DMS 273 treated with DMSO at 0.1 percent for 48 hours (cell line): ENCODE data around the gene FLAD1.

Source experiments
- DNase-seq: peaks from one replicate; lab custom pipeline; 2025; lab: John Stamatoyannopoulos, UW

FLAD1 gene

GRCh38 chr1:154990276-154990675 lies 7.1 kb downstream of the FLAD1 start:
- DNase-seq = no peak

- peak; percentile 28 for DNase-seq
Measured at GRCh38 chr1:154992721-154993571, 9.8 kb downstream of the FLAD1 start.

GRCh38 chr1:154993572-154994268 lies 10.6 kb downstream of the FLAD1 start, which contains the start of gene LENEP:
LENEP (plus strand) TSS chr1:154993586; CDS start chr1:154993608, 22 bp downstream.
- DNase-seq = no peak

GRCh38 chr1:154994269-154994587 lies 11.1 kb downstream of the FLAD1 start:
- no peak for DNase-seq

- no peak for DNase-seq
Measured at GRCh38 chr1:154994591-154994990, 11.4 kb downstream of the FLAD1 start.

GRCh38 chr1:154995301-154995983 lies 12.3 kb downstream of the FLAD1 start:
- DNase-seq = peak; percentile 28

GRCh38 chr1:154996966-154997701 lies 14.0 kb downstream of the FLAD1 start:
- no peak for DNase-seq

- DNase-seq = no peak
Measured at GRCh38 chr1:154998201-154998780, 15.1 kb downstream of the FLAD1 start.

GRCh38 chr1:154998818-154999570 lies 15.8 kb downstream of the FLAD1 start:
- peak; percentile 27 for DNase-seq

GRCh38 chr1:154999571-155000410 lies 16.6 kb downstream of the FLAD1 start:
- DNase-seq = no peak

- no peak for DNase-seq
Measured at GRCh38 chr1:155000411-155000725, 17.2 kb downstream of the FLAD1 start.

GRCh38 chr1:155000726-155001424 lies 17.7 kb downstream of the FLAD1 start:
- DNase-seq = peak; percentile 72

- no peak for DNase-seq
Measured at GRCh38 chr1:155001425-155001674, 18.2 kb downstream of the FLAD1 start.

- DNase-seq = peak; percentile 95
Measured at GRCh38 chr1:155001675-155002463, 18.7 kb downstream of the FLAD1 start.

- DNase-seq = no peak
Measured at GRCh38 chr1:155002464-155003226, 19.5 kb downstream of the FLAD1 start, which contains the start of gene ZBTB7B. ZBTB7B (plus strand) TSS chr1:155002802; CDS start chr1:155014661, 11,859 bp downstream.

- DNase-seq = no peak
Measured at GRCh38 chr1:155003227-155003765, 20.2 kb downstream of the FLAD1 start.

GRCh38 chr1:155003766-155004351 lies 20.7 kb downstream of the FLAD1 start:
- DNase-seq = no peak
